Pulmonary artery endothelial cell (primary cell): ENCODE data around the gene MBLAC1. TPM values are rescaled to one million over a fixed set of nuclear protein-coding genes. Genes with fewer than 3 reads are reported as not detected.

Experiments used
- DNase-seq: peaks from one replicate; pipeline ENCODE4 v3.0.0-alpha.2; 2011; ENCODE audit warnings: low read depth, low spot score
- total RNA-seq: library from RNA; depleted of rRNA; stranded (reverse); fragments of >200 nt; gene quantifications from 2 replicates; pipeline ENCODE4 v1.2.3, GENCODE V29; 2014

MBLAC1 gene
- total RNA-seq, 1 donor from 2014 or later, result 3.0 TPM

DNA sequence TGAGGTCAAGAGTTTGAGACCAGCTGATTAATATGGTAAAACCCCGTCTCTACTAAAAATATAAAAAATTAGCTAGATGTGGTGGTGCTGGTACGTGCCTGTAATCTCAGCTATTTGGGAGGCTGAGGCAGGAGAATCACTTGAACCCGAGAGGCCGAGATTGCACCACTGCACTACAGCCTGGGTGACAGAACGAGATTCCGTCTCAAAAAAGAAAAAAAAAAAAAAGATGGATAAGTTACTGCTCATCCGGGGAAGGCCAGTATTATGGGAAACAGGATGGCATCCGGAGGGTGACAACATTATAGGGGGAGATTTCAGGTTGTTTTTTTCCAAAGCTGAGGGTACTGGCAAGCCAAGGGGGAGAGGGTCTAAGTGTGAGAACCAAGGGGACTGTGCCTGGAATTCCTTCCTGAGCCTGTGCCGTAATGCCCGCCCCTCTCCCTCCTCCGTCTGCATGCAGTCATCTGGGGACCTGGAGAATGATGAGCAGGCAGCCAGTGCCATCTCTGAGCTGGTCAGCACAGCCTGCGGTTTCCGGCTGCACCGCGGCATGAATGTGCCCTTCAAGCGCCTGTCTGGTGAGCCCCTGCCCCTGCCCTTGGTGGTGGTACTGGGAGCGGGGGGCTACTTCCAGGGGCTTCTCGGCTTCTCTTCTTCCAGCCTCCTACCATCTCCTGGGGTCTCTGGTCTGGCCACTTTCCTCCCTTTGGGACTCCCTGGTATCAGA is 26.3 kb downstream of the MBLAC1 start:
- DNase-seq, result no peak

DNA sequence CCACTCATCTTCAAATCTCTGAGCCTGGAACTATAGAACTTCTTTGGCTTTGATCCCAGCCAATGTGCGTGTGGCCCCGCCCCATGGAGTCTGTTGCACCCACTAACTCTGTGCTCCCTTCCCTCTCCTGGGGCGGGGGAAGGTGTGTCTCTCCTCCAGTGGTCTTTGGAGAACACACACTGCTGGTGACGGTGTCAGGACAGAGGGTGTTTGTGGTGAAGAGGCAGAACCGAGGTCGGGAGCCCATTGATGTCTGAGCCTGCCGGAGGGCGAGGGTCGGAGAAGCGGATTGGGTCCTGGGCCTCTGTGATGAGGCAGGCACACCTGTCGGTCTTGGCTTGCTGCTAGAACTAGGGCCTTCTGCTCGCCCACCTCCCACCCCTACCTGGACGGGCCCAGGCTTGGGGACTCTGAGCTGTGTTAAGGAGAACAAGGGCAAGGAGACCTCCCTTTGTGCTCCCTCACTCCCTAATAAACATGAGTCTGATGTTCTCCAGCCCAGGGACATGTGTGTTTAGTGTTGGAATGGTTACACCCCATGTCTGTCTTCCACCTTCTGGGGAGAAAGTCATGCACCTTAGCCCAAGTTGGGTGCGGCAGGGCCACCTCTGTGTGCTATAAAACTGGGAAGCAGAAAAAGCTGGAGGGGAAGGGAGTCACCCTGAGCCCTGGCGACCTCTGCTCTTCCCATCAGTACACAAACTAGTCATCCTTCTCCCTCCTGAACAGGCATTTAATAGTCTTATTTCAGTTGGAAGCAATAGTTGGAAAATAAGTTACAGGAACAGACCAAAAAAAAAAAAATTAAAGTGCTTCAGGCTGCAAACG is 27.2 kb downstream of the MBLAC1 start:
- no peak for DNase-seq

DNA sequence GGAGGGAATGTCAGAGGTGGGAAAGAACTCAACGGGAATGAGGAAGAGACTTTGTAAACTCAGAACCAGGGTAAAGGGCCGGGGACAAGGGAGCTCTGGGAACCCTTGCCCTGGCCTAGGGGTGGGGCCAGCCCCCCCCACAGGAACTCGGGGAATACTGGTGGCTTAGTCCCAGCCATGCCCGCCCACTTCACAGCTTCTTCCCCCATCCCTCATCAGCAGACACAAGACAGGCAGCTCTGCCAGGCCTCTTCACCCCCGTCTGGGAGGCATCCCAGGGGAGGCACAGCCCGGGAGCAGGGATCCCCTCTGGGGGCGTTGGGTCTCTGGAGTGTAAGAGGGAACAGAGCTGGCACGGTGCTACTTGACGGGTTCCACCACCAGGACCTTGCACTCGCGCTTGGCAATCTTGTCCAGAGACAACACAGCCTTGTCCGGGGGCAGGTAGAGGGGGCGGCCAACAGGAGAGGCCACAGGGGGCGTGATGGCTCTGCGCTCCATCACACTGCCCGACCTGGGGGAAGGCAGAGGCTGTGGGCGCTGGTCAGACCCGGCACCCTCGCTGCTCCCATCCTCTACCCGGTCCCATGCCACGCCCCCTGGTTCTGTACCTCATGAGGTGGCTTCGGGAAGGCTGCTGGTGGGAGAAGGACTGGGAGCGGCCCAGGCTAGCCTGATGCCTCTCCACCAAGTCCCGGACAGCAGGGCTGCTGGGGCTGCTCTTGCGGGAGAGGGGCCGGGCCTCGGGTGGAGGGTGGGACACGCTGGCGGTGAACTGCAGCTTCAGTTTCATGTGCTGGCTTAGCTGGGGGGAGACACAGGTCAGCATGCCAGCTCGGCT is 28.1 kb downstream of the MBLAC1 start:
- DNase-seq, result no peak

DNA sequence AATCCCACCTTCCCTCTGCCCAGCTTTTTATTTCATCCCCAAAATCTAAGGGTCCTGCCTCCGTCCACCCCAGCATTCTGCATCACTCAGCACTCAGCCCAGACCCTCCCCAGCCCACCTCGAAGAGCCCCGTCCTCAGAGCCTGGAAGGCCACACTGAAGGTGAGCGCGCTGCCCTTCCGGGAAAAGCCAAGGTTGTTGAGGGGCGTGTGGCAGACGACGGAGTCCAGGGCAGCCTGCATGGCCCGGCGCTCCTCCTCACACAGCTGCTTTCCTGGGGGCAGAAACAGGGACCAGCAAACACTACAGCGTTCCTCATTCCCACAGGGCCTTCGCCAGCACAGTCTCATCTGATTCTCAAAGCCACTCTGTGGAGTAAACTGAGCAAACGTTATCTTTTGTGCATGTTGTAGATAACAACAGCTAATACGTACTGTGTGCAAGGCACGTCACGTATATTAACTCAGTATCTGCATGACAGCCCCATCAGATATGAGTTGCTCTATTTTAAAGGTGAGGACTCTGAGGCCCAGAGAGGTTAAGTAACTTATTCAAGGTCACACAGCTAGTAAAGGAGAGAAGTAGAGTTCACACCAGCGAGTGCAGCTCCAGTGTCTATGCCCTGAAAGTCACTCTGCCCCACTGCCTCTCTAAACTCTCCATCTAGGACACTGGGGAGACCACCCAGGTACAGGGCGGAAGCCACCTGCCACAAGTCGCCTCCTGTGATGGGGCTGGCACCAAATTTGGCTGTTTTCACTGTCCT is 29.0 kb downstream of the MBLAC1 start:
- no peak for DNase-seq

DNA sequence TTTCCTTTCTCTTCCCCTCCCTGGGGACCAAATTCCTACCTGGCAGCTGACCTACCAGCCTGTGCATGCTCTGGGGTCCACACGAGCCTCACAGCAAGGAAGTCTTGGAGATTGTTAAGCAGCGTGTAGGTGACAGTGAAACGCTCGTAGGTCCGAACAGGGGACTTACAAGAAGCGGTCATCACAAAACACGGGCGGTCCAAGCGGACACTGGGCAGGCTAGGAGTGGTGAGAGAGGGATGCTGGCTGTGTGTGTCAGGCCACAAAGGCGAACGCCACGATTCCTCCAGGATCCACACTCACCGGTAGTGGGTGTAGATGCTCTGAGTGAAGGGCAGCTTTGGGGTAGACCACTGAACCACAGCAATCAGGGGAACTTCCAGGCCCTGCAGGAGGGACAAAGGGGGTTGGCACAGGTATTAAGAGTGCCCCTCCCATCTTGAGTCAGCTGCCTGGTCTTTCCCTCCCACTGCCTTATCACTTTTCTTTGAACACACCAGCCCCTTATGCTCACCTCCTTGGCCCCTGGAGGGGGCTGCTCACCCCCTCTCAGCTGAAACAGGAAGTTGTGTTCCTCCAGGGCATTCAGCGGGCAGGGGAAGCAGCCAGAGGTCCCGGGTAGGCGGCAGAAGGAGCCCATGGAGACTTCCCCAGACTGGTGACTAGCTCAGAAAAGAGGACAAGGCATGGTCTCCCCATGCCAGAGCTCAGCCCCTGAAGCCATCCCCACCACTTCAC is 29.7 kb downstream of the MBLAC1 start:
- no peak for DNase-seq

DNA sequence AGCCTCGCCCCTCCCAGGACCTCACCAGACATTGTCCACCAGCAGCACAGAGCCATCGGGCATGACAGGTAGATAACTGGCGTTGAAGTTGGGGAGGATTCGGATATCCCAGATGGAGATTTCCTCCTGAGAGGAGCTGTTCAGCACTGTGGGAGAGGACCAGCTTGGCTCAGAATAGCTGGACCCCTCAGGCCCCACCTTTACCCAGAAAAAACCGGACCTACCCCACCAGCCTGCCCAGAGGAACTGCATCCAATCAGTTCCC is 30.2 kb downstream of the MBLAC1 start:
- no peak for DNase-seq

DNA sequence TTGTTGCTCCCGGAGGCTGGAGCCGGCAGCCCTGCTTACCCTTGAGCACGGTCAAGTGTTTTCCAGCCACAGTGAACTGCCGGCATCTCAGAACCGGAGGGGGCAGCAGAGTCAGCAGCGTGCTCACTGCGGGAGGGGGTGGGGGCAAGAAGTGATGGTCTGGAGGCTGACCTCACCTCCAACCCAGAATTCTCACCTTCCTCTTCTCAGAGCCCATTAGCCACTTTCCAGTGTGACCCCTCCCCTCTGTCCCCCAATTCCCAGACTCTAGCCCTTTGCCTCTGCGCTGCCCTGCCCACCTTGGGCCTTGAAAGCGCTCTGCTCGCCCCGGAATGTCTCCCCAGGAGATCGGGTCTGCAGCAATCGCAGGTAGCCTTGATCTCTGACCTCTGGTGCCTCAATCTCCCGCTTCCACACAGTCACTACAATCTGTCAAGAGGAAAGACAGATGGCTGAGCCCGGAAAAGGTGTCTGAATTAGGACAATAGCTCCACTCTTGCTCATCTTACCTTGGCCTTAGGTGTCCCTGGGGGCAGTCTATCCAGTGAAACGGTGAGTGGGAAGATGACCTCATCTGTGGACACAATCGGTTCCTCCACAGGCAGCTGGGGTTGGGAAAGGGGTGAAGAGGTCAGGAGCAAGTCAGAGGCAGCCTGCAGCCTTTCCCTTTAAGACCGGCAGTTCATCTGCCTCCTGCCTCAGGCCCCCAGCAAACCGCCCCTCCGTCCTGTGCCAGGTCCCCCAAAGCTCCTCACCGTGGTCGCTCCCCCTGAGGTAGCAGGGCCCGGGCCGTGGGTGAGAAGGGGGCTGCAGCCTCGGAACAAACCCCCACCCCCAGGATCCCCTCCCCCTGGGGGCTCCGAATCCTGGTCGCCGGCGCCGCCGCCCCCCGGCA is 30.8 kb downstream of the MBLAC1 start:
- no peak for DNase-seq

DNA sequence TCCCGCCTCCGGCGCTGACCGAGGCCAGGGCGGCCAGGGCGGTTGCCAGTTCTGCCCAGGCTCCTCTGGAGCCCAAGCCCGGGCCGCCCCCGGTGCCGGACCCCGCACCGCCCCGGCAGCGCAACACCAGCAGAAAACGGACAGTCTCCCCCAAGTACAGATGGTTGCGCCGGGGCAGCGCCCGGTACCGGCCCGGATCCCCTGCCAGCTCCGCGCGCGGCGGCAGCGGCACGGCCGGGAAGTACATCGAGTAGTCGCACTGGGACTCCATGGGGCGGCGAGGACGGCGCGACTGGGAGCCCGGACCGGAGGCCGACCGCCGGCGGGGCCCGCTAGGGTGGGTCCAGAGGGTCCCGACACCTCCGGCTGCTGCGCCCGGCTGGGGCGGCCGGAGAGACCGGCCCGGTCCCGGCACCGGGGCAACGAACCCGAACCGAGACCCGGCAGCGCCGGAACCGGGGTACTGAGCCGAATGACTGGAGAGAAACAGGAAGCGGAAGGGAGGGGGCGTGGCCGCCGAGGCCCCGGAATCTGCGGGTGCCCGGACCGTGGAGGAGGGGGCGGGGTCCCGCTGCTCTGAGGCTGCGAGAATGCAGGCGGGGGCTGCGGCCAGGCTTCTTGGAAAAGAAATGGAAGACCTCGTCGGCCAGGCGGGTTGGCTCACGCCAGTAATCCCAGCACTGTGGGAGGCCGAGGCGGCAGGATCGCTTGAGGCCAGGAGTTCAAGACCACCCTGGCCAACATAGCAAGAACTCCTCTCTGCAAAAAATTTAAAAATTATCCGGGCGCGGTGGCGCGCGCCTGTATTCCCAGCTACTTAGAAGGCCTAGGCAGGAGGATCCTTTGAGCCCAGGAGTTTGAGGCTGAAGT is 31.7 kb downstream of the MBLAC1 start, which contains the start of gene TRAPPC14:
Gene TRAPPC14, minus strand, starts transcription at position 495 of the 870 bp plus-strand sequence. Its CDS starts 224 bp downstream, at position 271.
- DNase-seq, result no peak

DNA sequence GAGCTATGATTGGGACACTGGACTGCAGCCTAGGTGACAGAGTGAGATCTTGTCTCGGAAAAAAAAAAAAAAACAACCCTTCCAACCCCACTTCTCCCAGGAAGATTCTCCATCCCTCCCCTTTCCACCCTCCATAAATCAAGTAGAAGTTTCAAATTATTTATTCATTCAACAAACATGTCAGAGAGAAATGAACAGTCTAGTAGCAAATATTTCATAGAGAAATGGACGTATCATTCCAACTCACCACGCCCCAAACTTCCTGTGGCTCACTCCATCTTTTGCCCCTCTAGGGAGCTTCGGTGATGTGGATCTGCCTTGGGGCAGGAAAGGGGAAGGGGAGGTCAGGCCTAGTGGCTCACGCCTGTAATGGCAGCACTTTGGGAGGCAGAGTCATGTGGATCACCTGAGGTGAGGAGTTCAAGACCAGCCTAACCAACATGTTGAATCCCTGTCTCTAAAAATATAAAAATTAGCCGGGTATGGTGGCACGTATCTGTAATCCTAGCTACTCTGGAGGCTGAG is 32.4 kb downstream of the MBLAC1 start:
- DNase-seq, result no peak

DNA sequence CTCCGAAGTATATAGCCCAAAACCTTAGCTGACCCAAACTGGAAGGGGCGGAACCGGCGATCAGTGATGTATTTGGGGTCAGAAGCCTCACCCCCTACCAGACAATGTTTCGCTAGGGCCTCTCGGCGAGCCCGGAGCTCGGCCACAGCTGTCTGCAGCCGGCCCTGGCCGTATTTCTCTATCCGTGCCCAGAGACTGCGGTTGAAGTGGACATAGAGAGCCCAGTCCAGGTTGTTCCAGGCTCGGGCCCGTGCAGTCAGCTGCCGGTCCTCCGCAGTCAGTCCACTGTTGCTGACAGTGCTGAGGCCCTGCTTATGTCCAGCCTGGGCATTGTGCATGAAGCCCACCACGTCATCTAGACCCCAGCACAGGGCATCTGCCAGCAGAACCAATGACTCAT is 33.3 kb downstream of the MBLAC1 start:
- DNase-seq, result no peak

DNA sequence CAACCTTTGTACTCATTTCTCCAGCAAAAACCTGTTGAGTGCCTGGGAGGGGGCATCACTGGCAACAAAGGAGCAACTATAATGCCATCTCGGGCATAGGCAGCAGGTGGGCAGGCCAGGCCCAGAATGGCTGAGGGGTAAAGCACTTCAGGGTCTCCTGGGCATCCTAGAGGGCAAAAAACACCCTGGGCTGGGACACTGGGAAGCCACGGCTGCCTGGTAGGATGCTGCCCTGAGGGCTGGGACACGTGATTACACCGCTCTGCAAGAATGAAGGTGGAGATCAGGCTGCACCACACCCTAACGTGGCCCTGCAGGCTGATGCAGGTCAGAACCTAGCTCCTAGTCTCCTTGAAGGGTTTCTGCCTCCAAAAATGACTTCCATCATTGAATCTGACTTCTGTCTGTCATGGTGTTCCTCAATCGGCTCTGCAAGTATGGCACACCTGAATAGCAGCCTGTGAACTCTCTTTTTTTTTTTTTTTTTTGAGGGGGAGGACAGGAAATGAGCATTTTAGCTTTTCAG is 36.3 kb downstream of the MBLAC1 start:
- DNase-seq, result no peak

DNA sequence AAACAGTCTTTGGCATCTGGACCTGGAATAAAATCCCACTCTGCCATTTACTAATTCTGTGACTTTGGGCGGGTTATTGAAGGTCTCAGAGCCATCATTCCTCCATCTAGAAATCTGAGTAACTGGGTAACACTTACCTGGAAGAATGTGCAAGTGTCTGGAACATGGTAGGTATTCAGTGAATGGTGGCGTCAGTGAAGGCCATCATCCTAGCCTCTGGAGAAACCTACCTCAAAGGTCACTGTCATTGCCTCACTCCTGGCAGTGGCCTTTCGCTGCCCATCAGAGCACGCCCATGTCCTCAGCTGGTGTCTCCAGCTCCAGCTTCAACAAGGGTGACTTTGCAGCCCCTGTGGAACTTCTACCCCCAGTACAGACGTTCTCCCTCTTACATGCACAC is 37.1 kb downstream of the MBLAC1 start:
- no peak for DNase-seq

DNA sequence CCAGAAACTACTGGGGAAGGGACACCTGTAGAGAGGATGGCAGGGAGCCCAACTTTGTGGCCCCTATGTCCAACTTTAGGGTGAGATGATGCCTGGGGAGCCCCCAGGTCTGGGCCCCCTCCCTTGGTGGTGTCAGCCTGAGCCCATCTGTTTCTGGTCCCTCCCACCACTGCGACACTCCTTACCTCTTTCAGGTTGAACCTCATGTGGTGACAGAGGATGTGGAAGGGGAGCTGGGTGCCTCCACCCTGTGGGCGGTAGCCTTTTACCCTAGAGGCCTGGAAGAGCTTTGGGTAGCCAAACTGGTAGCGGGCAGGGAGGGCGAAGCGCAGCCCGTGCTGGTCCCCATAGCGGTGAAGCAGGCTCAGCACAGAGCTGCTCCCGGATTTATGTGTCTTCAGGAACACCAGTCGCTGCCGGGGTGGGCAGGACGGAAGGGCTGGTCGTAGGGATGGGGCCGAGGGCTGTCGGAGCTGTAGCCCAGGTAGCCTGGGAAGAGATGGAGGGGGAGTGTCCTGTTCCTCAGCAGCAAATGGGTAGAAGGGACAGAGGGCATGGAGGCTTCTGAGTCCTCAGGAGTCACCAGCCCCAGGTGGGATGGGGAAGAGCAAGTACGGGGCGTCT is 39.7 kb downstream of the MBLAC1 start:
- DNase-seq, result no peak

DNA sequence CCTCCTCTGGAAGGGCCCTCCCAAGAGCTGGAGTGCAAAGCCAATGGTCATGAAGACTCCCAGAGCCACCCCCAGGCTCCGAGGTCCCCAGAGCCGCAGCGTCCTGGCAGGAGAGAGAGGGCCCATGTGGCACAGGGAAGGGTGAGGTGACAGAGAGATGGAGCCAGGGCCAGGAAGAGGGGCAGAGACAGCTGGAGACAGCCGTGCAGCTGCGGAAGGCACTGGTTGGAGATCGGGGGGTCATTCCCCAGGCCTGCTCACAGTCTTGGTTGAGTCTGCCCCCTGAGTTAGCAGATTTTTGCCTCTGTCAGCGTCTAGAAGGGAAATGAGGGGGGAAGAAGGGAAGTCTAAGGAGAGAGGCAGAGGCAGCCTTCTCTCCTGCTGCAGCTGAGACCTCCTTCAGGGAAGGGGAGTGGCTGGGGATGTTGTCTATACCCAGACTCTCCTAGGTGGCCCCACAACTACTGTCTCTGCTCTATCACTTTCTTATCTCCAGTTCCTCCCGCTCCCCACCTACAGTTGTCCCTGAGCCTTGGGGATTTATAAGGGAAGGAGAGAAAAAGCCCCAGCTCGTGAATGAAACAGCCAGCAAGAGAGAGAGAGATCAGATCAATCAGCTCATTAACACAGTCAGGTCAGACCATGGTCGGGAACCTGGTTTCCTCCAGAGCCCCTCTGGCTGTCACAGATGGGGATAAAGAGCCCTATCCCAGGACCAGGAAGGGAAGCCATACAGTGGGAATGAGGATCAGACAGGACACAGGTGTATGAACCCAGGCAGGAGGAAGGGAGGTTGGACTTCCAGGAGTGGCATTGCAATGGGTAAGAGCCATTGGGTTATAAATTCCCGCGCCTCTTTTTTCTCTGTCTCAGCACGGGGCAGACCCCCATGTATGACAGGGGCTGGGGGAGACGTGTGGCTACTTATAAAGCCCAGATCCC is 40.5 kb downstream of the MBLAC1 start:
- no peak for DNase-seq

DNA sequence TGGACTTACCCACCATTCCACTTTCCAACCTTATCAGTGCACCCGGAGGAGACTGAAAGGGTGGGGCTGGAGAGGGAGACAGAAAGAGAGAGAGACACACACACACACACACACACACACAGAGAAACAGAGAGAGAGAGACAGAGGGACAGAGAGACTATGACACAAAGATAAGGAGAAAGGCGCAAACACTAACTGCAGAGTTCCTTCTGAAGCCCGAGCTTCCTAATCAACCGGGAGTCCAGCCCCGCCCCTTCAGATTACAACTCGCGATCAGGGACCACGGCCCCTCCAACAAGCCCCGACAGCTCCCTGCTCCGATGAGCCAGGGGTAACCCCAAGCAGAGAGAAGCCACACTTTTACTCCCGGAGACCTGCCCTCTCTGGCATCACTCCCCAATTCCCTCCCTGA is 41.2 kb downstream of the MBLAC1 start:
- DNase-seq, result no peak

DNA sequence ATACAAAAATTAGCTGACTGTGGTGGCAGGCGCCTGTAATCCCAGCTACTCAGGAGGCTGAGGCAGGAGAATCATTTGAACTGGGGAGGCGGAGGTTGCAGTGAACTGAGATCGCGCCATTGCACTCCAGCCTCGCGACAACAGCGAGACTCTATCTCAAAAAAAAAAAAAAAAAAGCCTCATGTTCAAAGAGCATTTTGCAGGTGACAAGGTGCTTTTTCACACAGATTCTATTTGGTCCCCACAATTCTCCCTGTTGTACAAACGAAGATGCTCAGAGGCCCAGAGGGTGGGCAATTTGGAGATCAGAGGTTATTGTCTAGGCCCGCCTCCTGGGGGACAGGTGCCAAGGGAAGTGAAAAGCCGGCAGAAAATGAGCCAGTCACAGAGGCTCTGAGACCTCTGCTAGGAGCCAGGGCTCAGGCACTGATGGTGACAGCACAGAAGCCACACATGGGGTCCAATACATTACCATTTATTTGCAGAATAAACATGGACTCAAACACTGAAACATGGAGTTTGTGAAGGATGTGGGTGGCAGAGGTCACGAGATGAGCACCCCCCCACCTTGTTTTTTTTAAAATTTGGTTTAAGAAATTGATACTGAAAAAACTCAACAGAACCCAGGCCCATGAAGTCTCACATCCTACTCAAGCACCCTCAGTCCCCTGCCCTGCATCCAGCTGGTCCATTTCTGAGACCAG is 42.5 kb downstream of the MBLAC1 start:
- DNase-seq, result no peak
